RWPE1 (cell line): ENCODE data around the gene GIMAP1.

ENCODE experiments used
- CTCF ChIA-PET: fragments of 350-600 bp; sonication (Branson Sonifier 250); formaldehyde crosslinking; extraction: SDS; loops from one replicate; lab custom pipeline; 2021; lab: Yijun Ruan, JAX
- POLR2A ChIA-PET: fragments of 400-600 bp; formaldehyde crosslinking; extraction: SDS; loops from one replicate; lab custom pipeline; 2020; ENCODE audit warnings: antibody characterized with exemption; ENCODE audit not compliant: low non-redundant PET; lab: Yijun Ruan, JAX
- DNase-seq: peaks from one replicate; pipeline ENCODE4 v3.0.0; 2012; ENCODE audit warnings: low spot score
- H3K27ac ChIP-seq: fragments of 450-650 bp; 2 replicates; pipeline ENCODE4 v1.5.1; 2017
- CTCF ChIP-seq: fragments of 450-650 bp; conservative IDR thresholded peaks from 2 replicates; pipeline ENCODE4 v1.5.1; 2017; ENCODE audit warnings: low read depth, mild to moderate bottlenecking

The GIMAP1 gene

GRCh38 chr7:150685219-150686029, 31.0 kb upstream of the GIMAP1 start, which contains the start of gene GIMAP2:
Gene GIMAP2, plus strand, starts transcription at chr7:150685706. Its CDS starts 1,354 bp downstream, at chr7:150687060.
- TF ChIP-seq CTCF = no peak
- POLR2A ChIA-PET = no interaction called here
- CTCF ChIA-PET = interaction anchor here (0.6 kb wide), 1 partner anchor 164 kb away, joined by 4 read pairs; no protein-coding TSS in a partner anchor
- H3K27ac ChIP-seq = no peak within 1 kb of the TSS
- peak; percentile 16 for DNase-seq

- no peak overlapping the region for H3K27ac ChIP-seq
- ChIA-PET POLR2A (no interaction called here), CTCF (interaction anchor here (0.6 kb wide), 1 partner anchor 165 kb away, joined by 4 read pairs; no protein-coding TSS in a partner anchor)
- no peak for DNase-seq
- no peak for TF ChIP-seq CTCF
Measured at GRCh38 chr7:150686030-150686631, 30.3 kb upstream of the GIMAP1 start.

- no peak overlapping the region for H3K27ac ChIP-seq
- DNase-seq = no peak
- ChIA-PET POLR2A (no interaction called here), CTCF (no interaction called here)
- TF ChIP-seq CTCF = no peak
Measured at GRCh38 chr7:150688630-150689029, 27.8 kb upstream of the GIMAP1 start.

GRCh38 chr7:150695654-150696053, 20.8 kb upstream of the GIMAP1 start:
- TF ChIP-seq CTCF = no peak
- no peak overlapping the region for H3K27ac ChIP-seq
- ChIA-PET CTCF (no interaction called here), POLR2A (no interaction called here)
- DNase-seq = no peak

- H3K27ac ChIP-seq = no peak overlapping the region
- DNase-seq = no peak
- POLR2A ChIA-PET = no interaction called here
- CTCF ChIA-PET = no interaction called here
- no peak for TF ChIP-seq CTCF
Measured at GRCh38 chr7:150703209-150703608, 13.2 kb upstream of the GIMAP1 start.

GRCh38 chr7:150715293-150715692, 1.1 kb upstream of the GIMAP1 start:
- no peak for DNase-seq
- H3K27ac ChIP-seq = no peak overlapping the region
- ChIA-PET CTCF (no interaction called here), POLR2A (no interaction called here)
- no peak for TF ChIP-seq CTCF
